Nephron progenitor cell (in vitro differentiated cells): Measurements from ENCODE around the gene CCDC187.

Experiments used
- DNase-seq: peaks from one replicate; pipeline ENCODE4 v3.0.0; 2021
- H3K27ac Mint-ChIP-seq: 2 replicates; pipeline ENCODE4 v1.8.0; 2021; ENCODE audit warnings: mild to moderate bottlenecking, moderate library complexity, mixed read lengths
- H3K27me3 Mint-ChIP-seq: 2 replicates; pipeline ENCODE4 v1.8.0; 2021; ENCODE audit warnings: mild to moderate bottlenecking, low read depth, mixed read lengths; ENCODE audit not compliant: poor library complexity
- H3K36me3 Mint-ChIP-seq: 2 replicates; pipeline ENCODE4 v1.8.0; 2021; ENCODE audit warnings: low read depth, mixed read lengths
- H3K4me1 Mint-ChIP-seq: 2 replicates; pipeline ENCODE4 v1.8.0; 2021; ENCODE audit warnings: mixed read lengths
- H3K4me3 Mint-ChIP-seq: 2 replicates; pipeline ENCODE4 v1.8.0; 2021; ENCODE audit warnings: mild to moderate bottlenecking, moderate library complexity, mixed read lengths
- H3K9me3 Mint-ChIP-seq: 2 replicates; pipeline ENCODE4 v1.8.0; 2021; ENCODE audit warnings: mild to moderate bottlenecking, moderate library complexity, mixed read lengths
- TF ChIP-seq, protein P1 (sequence below): fragments of 200-600 bp; sonication (generic); IDR thresholded peaks from 2 replicates; pipeline ENCODE4 v1.5.0; 2021; ENCODE audit warnings: antibody characterized with exemption

CCDC187 gene

DNA sequence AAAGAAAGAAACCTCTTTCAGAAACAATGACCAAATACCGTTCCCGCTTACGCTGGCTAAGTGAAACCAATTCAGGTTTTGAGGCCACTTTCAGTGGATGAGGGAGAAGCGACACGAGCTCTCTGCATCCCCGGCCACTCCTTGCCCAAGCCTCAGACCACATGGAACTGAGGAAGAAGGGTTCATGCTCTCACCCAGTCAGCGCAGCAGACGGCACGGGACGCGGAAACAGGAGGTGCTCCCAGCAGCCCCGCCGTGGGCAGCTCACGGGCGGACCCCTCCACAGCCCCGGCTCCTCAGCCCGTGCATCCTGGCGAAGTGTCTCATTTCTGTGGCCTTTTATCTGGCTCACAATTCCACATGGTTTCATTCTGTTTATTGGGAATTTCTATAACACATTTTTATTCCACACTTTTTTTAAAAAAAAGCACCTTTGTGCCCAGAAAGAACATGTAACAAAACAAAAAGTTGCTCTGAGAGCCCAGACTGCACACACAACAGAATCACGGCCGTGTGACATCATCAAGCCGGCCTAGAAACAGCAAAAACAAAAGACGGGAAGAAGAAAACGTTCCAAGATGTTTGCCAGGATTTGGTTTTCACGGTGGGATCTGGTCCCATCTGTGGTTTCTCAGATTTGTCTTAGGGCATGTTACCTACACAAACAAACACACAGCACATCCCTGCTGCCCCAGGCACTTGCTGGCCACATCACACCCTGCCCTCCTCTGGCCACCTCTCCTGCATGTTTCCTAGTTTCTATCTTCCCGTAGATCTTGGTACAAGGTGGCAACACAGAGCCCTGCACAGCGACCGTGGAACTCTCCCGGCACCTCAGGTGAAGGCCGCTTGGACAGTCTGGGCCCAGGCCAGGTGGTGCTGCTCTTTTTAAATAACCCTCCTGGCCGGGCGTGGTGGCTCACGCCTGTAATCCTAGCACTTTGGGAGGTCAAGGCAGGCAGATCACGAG is 74.5 kb downstream of the CCDC187 start:
- Mint-ChIP-seq H3K27ac (no peak overlapping the region), H3K9me3 (no peaks in the 10 kb centered on the region), H3K36me3 (peaks cover 15% of the 10 kb centered on the region), H3K27me3 (peaks cover 6% of the 10 kb centered on the region), H3K4me1 (peaks cover 81% of the 10 kb centered on the region), H3K4me3 (no peak overlapping the region)
- TF ChIP-seq, protein P1, sequence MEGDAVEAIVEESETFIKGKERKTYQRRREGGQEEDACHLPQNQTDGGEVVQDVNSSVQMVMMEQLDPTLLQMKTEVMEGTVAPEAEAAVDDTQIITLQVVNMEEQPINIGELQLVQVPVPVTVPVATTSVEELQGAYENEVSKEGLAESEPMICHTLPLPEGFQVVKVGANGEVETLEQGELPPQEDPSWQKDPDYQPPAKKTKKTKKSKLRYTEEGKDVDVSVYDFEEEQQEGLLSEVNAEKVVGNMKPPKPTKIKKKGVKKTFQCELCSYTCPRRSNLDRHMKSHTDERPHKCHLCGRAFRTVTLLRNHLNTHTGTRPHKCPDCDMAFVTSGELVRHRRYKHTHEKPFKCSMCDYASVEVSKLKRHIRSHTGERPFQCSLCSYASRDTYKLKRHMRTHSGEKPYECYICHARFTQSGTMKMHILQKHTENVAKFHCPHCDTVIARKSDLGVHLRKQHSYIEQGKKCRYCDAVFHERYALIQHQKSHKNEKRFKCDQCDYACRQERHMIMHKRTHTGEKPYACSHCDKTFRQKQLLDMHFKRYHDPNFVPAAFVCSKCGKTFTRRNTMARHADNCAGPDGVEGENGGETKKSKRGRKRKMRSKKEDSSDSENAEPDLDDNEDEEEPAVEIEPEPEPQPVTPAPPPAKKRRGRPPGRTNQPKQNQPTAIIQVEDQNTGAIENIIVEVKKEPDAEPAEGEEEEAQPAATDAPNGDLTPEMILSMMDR, result no peak
- DNase-seq, result no peak

DNA sequence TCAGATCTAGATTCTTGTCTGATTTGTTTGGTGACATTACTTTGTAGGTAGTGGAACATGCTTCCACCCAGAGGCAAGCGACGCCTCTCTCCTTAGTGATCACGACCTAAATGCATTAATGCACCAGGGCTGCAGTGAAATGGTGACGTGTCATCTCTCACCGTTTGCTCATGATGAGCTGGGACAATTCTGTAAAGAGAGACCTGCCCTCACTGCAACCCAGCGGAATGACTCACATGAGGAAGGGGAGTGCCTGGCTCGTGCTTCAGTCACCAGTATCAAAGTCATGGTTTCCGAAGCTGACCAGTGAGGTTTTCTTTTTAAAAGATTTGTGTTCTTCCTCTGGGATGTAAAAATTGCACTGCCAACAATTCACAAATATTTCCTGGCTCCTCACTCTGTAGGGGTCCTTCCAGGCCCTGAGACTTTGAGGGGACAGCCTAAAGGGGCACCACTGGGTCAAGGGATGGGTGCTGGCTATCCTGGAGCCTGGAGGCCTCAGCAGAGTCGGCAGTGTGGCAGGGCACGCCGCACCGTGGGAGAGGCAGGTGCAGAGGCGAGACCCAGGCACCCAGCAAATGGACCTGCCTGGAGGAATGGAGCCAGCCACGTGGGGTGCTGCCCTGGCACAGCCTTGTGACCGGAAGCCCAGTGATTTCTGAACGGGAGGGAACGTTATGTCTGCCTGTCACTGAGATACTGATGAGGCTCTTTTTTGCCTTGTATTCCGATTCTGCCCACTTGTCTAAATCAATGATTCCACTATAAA is 75.6 kb downstream of the CCDC187 start:
- Mint-ChIP-seq H3K4me1 (peaks cover 77% of the 10 kb centered on the region), H3K27ac (no peak overlapping the region), H3K4me3 (no peak overlapping the region), H3K27me3 (peaks cover 1% of the 10 kb centered on the region), H3K36me3 (peaks cover 12% of the 10 kb centered on the region), H3K9me3 (no peaks in the 10 kb centered on the region)
- no peak for DNase-seq
- TF ChIP-seq, protein P1, result no peak

DNA sequence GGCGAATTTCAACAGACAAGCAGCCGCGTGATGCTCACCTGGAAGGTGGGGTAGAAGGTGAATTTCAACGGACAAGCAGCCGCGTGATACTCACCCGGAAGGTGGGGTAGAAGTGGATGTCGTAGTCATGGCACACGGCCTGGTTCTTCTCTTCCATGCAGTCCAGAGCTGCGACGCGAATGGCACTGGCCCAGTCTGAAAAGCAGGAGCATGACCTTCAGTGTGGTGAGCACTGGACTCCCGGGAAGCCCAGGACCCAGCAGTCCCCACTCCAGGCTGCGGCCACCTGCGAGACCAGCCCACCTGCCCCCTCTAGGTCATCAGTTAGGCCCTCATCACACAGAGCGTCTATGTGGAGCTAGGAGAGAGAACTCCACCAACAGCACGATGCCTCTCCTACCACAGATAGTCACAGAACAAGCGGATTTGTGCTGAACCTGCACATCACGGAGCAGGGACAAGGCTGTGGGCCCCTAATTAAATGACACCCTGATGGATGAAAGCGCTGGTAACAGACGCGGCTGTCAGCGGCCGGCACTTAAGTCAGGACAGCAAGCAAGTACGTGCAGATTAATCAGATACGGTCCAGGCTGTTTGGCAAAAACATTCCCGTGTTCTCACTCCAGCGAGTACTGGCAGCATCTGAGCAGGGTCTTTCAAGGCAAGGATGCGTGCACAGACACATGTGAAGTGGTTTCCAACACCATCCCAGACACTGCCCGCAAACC is 77.0 kb downstream of the CCDC187 start:
- peaks cover 20% of the 10 kb centered on the region for H3K36me3 Mint-ChIP-seq
- no peak overlapping the region for H3K27ac Mint-ChIP-seq
- no peak for DNase-seq
- H3K4me1 Mint-ChIP-seq, result peaks cover 77% of the 10 kb centered on the region
- TF ChIP-seq, protein P1, result no peak
- H3K9me3 Mint-ChIP-seq, result no peaks in the 10 kb centered on the region
- H3K27me3 Mint-ChIP-seq, result no peaks in the 10 kb centered on the region
- no peak overlapping the region for H3K4me3 Mint-ChIP-seq

DNA sequence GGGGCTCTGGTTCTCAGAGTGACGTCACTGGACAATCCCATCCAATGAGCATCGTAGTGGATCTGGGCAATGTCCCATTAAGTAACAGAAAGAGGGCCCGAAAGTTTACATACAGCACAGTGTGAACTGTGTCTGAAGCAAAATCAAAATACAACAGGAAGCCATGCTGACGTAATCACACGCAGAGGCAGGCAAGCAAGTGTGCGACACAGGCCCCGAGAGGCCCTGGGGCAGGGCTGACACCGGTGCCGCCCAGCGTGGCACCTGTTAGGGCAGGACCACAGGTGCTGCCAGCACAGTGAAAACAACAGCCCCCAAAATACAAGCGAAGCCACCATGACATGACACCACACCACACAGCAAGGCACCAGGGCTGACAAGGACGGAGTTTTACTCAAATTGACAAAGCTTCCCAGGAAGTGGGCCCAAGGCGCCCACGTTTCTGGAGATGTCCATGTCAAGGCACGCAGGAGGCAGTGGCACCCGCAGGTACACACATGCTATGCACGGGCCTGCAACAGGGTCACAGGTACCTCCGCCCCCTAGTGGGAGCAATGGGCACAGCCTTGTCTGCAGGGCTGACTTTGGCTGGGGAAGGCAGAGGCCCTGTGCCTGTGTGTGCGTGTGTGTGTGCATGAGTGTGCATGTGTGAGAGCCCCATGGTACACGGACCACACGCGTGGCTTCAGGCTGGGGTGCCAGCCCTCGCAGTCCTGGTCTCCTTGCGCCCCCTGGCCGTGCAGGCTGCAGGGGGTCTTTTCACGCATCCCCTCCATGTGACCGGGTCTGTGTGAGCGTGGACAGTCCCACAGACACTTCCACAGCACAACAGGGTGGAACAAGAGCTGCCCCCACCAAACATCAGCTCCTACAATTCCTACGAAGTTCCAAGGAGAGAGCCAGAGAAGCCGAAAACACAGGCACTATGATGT is 77.9 kb downstream of the CCDC187 start:
- H3K27ac Mint-ChIP-seq, result no peak overlapping the region
- H3K4me3 Mint-ChIP-seq, result no peak overlapping the region
- TF ChIP-seq, protein P1, result peak; percentile 83
- H3K36me3 Mint-ChIP-seq, result peaks cover 19% of the 10 kb centered on the region
- H3K9me3 Mint-ChIP-seq, result no peaks in the 10 kb centered on the region
- no peaks in the 10 kb centered on the region for H3K27me3 Mint-ChIP-seq
- peaks cover 75% of the 10 kb centered on the region for H3K4me1 Mint-ChIP-seq
- DNase-seq, result peak; percentile 81

DNA sequence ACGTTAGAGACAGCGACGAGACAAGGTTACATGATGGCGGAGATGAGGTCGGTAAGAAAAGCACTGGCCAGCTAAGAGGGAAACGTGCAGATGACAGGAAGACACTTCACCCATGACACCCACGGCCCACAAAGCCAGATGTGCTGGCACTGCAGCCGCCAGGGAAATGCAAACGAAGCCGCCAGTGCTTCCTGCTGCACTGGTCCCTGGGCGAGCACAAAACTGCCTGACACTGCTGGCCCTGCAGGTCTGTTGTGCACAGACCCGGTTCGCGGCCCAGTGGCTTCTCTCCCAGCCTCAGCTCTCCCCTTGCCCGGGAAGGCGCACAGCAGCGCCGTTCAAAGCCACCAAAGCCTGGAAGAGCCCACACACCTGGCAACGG is 78.5 kb downstream of the CCDC187 start:
- Mint-ChIP-seq H3K27me3 (peaks cover 2% of the 10 kb centered on the region), H3K36me3 (peaks cover 16% of the 10 kb centered on the region), H3K4me1 (peaks cover 68% of the 10 kb centered on the region), H3K27ac (no peak overlapping the region), H3K4me3 (no peak overlapping the region), H3K9me3 (no peaks in the 10 kb centered on the region)
- TF ChIP-seq, protein P1, result no peak
- DNase-seq, result no peak
